HCT116 (cell line): ENCODE measurements around the gene XRCC2.

ENCODE experiments used
- ATF3 ChIP-seq: IDR thresholded peaks from 2 replicates; pipeline ENCODE4 v1.6.1; 2012
- CEBPB ChIP-seq: IDR thresholded peaks from 2 replicates; pipeline ENCODE4 v1.6.1; 2012; ENCODE audit warnings: low read depth
- CTCF ChIP-seq, 3 experiments: fragments of 200-600 bp in 1 of 3; sonication (generic) in 1 of 3; IDR thresholded peaks in 2 of 3; conservative IDR thresholded peaks in 1 of 3; 2 replicates each; pipeline ENCODE4 v1.5.1; 2012 to 2017; ENCODE audit warnings: low read depth in 2 of 3, low read length in 2 of 3, antibody characterized with exemption in 1 of 3, borderline replicate concordance in 1 of 3, control low read depth in 1 of 3, mild to moderate bottlenecking in 1 of 3, mixed read lengths in 1 of 3, mixed run types in 1 of 3, moderate library complexity in 1 of 3; ENCODE audit not compliant: insufficient read depth in 1 of 3
- EZH2phosphoT487 ChIP-seq: fragments of 200-600 bp; IDR thresholded peaks from 2 replicates; pipeline ENCODE4 v1.6.1; 2018; ENCODE audit warnings: antibody characterized with exemption, borderline replicate concordance
- POLR2A ChIP-seq: IDR thresholded peaks from 2 replicates; pipeline ENCODE4 v1.7.0; 2011; ENCODE audit warnings: borderline replicate concordance; ENCODE audit not compliant: insufficient read depth, insufficient read length; ENCODE audit errors: extremely low read depth
- POLR2AphosphoS5 ChIP-seq: IDR thresholded peaks from 2 replicates; pipeline ENCODE4 v1.6.1; 2011; ENCODE audit warnings: mild to moderate bottlenecking, low read depth, low read length, moderate library complexity
- REST ChIP-seq: IDR thresholded peaks from 2 replicates; pipeline ENCODE4 v1.6.1; 2012; ENCODE audit warnings: low read depth
- TCF7L2 ChIP-seq: IDR thresholded peaks from 2 replicates; pipeline ENCODE4 v1.7.0; 2011; ENCODE audit warnings: borderline replicate concordance, inconsistent platforms; ENCODE audit not compliant: insufficient read depth, insufficient read length; ENCODE audit errors: extremely low read depth
- ZBTB33 ChIP-seq: IDR thresholded peaks from 2 replicates; pipeline ENCODE4 v1.6.1; 2011; ENCODE audit warnings: mild to moderate bottlenecking, low read length, moderate library complexity; ENCODE audit not compliant: insufficient replicate concordance; ENCODE audit errors: extremely low read depth
- ZFX ChIP-seq: fragments of 450-650 bp; IDR thresholded peaks from 2 replicates; pipeline ENCODE4 v1.6.1; 2017
- ZNF274 ChIP-seq: fragments of 200-500 bp; sonication (Bioruptor generic); IDR thresholded peaks from 2 replicates; pipeline ENCODE4 v1.6.1; 2014; ENCODE audit warnings: mild to moderate bottlenecking, low read depth, low read length, inconsistent platforms

- TF ChIP-seq CTCF (IDR thresholded peaks at IDR 0.05 in 2 of 3, conservative IDR thresholded peaks at IDR 0.05 in 1 of 3; ENCODE audit: borderline replicate concordance in 1 of 3, insufficient read depth in 1 of 3, low read depth in 2 of 3, low read length in 2 of 3) (no peak), EZH2phosphoT487 (no peak), POLR2A (no peak), ZBTB33 (no peak), POLR2AphosphoS5 (no peak), ZFX (no peak), CEBPB (no peak), REST (no peak), ATF3 (no peak), TCF7L2 (no peak), ZNF274 (no peak)
Observed at GRCh38 chr7:152664636-152665035, 11.3 kb downstream of the XRCC2 start.
